ENCODE measurements around the gene REEP3.
"Not testable (repeated sequence)": the region's sequence is repeated elsewhere in the genome, so short reads cannot be mapped to it uniquely, and the experiment has no call there.

Gene REEP3, protein sequence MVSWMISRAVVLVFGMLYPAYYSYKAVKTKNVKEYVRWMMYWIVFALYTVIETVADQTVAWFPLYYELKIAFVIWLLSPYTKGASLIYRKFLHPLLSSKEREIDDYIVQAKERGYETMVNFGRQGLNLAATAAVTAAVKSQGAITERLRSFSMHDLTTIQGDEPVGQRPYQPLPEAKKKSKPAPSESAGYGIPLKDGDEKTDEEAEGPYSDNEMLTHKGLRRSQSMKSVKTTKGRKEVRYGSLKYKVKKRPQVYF

DNA sequence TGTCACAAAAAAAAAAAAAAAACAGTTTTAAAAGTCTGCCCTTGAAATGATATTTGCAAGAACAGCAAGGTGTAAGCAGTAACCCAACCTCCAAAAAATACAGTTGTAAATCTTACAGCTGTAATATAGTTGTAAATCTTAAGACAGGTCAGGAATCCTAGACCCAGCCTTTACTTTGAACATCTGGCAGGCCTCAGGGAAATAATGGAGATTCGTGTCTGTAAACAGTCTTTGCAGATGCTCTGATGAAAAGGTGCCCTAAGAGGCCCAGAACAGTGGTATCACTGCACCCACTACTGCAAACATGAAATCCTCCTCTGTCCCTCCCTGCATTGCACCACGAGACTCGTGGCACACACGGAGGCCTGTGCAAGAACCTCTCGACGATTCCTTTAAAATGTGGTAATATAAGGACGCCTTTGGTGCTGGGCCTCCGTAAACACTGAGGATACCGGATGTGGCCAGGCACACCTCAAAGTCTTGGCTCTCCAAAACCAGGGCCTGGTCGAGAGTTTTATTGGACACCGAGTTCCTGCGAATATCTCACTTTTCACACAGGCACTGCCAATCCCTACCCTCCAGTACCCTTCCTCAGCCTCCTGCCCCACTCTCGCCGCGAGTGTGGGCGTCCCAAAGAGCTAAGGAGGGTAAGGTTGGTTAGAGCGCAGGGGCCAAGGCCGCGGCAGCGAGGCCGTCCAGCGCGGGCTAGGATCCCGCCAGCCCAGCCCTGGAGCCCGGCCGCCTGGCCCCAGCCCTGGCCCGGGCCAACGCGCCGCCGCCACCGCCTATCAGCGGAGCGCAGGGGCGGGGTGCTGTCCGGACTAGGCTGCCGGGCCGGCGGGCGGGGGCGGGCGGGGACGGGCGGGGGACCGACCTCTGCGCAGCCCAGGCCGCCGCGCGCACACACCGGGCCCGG lies at the start of gene REEP3:
Gene REEP3 (plus strand): TSS at position 902 of the 916 bp plus-strand sequence. CDS start 145 bp downstream, outside the sequence.
- peak; percentile 70 to 94 (median 89) for DNase-seq

DNA sequence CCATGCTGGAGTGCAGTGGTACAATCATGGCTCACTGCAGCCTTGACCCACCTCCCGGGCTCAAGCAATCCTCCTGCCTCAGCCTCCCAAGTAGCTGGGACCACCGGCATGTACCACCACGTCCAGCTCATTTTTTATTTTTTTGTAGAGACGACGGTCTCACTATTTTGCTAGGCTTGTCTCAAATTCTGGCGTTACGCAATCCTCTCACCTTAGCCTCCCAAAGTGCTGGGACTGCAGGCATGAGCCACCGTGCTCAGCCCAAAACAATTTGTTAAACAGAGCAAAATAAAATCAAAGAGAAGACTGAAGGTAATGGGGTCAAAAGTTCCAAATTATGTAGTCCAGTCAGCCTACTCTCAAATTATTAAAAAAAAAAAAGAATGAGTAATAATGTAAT lies 46.7 kb upstream of the REEP3 start:
- DNase-seq = no peak

DNA sequence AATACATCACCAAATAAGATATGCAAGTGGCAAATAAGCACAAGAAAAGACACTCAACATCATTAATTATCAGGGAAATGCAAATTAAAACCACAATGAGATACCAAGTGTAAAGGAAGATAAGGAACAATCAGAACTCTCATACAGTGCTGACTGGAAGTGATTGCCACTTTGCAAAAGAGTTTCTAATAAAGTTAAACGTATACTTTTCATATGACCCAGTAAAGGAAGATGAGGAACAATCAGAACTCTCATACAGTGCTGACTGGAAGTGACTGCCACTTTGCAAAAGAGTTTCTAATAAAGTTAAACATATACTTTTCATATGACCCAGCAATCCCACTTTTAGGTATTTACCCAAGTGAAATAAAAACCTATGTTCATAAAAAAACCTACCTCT lies 43.3 kb upstream of the REEP3 start:
- DNase-seq = no peak

DNA sequence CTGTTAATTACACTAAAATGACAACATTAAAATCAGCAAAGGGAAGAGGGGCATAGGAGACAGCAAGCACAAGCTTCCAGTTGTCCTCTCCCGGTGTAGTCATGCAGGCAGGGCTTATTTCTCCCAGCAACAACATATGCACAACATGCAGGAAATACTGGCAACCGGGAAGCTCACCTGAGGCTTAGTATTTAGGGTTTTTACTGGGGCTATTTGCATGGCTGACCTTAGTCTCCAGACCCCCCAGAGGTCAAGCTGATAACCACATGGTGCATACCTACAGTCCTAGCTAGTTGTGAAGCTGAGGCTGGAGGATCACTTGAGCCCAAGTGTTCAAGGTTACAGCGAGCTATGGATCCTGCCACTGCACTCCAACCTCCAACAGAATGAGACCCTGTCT lies 42.6 kb upstream of the REEP3 start:
- DNase-seq = no peak

DNA sequence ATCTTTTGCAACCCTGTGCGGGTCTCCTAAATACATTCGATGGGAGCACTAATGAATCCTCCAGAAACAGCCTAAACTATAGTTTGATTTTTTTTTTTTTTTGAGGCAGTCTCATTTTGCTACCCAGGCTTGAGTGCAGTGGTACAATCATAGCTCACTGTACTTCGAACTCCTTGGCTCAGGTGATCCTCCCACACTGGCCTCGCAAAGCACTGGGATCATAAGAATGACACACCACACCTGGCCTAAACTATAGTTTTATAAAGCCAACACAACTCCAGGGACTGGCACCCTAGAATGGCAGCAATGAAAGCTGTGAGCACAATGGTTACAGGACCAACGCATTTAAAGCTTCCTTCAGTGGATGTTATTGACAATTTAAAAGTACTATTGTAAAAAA lies 41.0 kb upstream of the REEP3 start:
- no peak for DNase-seq

DNA sequence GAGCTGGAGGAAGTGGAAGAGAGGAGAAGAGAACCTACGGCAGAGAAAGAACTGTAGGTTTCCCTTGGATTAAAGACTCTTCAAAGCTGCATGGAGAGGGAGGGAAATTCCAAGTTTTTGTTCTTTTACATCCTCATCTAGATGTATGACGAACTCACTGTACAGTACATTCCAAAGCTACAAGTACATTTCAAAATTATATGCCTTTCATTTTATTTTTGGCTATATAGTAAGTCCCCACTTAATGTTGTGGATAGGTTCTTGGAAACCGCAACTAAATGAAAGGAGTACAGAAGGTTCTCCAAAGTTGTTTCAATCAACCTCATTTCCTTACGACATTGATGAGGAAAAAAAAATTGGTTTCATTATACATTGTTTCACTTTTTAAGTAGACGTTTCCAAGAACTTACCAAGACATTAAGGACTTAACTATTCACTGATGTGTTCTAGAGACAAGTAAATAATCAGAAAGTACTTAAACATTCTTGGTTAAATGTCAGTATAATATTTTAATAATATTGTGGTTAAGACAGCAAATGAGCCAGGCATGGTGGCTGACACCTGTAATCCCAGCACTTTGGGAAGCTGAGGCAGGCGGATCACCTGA lies 39.3 kb upstream of the REEP3 start:
- DNase-seq = peak in 2 of 3 donors; percentile 8 to 27

DNA sequence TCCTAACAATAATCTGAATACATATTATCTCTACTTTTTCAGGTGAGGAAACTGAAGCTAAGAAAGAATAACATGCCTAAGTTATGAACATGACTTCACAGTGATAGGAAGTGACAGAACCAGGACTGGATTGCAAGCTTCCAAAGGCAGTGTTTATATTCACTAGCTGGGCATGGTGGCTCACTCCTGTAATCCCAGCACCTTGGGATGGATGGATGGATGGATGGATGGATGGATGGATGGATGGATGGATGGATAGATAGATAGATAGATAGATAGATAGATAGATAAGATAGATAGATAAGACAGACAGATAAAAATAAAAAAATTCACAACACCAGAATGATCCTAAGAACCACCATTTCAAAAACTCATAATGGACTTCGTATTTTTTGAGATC lies 37.2 kb upstream of the REEP3 start:
- DNase-seq = no peak

DNA sequence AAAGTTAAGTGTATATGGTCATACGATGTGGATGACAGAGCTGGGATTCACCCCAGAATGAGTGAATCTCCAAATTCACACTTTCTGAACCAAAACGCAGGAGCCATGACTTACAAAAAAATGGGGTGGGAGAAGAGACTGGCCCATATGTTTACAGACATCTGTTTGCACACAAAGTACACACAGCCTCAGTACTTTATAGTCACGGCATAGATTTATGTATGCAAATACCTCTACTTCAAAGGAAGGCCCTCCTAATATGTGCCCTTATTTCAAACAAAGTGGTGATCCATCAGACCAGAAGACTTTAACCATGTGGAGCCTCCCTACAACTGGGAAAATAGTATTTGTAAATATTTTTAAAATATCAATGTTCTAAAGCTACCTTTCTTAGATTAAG lies 33.2 kb upstream of the REEP3 start:
- DNase-seq = no peak

DNA sequence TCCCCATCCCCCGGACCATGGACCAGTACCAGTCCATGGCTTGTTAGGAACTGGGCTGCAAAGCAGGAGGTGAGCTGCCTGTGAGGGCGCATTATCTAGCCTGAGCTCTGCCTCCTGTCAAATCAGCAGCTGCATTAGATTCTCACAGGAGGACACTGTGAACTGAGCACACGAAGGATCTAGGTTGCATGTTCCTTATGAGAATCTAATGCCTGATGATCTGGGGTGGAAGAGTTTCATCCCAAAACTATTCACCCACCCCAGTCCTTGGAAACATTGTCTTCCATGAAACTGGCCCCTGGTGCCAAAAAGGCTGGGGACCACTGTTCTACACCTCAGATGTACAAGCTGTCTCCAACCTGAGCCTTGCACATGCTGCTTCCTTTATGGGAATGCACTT lies 31.4 kb upstream of the REEP3 start:
- no peak for DNase-seq

DNA sequence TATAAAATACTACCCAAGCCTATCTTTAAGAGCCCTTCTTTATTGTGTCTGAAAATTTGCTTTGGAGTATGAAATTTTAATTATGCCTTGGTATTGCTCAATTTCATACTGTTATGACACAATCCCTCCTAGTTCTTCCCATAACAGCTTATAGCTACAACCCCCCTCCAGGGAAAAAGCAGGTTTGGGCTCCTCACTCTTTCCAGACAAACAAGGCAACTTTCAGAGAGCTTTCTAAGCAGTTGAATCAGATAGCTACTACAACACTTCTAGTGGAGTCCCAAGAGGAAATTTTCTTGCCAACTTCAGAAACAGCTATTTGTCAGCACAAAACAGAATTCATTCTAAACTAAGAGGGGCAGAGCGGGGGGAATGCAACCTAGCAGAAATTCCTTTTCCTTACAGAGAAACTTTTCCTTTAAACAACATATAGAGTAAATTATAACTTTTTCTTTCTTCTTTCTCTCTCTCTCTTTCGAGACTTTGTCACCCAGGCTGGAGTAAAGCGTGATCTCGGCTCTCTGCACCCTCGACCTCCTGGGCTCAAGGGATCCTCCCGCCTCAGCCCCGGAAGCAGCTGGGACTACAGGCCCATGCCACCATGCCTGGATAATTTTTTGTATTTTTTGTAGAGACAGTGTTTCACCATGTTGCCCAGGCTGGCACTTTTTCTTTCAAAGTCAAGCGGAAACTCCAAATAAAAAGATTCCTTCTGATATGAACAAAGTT lies 29.4 kb upstream of the REEP3 start:
- DNase-seq = peak in 2 of 3 donors; percentile 5 to 35

DNA sequence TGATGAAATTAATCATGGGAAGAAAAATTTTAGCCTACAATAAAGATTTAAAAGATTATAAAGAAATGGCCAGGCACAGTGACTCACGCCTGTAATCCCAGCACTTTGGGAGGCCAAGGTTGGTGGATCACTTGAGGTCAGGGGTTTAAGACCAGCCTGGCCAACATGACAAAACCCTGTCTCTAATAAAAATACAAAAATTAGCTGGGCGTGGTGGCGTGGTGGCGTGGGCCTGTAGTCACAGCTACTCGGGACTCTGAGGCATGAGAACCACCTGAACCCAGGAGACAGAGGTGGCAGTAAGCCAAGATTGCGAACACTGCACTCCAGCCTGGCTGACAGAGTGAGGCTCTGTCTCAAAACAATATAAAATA lies 28.9 kb upstream of the REEP3 start:
- DNase-seq = not testable (repeated sequence)

DNA sequence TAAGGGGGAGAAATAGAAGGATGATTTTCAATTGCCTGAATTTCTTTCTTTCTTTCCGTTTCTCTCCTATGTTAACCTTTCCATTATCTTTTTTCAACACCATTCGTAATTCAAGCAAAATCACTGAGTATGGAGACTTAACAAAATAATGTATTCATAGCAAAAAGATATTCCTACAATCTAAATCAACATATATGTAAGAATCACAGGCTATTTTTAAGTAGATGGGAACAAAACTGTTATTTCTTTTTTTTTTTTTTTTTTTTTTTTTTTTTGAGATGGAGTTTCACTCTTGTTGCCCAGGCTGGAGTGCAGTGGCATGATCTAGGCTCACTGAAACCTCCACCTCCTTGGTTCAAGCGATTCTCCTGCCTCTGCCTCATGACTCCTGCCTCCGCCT lies 28.2 kb upstream of the REEP3 start:
- DNase-seq = no peak

DNA sequence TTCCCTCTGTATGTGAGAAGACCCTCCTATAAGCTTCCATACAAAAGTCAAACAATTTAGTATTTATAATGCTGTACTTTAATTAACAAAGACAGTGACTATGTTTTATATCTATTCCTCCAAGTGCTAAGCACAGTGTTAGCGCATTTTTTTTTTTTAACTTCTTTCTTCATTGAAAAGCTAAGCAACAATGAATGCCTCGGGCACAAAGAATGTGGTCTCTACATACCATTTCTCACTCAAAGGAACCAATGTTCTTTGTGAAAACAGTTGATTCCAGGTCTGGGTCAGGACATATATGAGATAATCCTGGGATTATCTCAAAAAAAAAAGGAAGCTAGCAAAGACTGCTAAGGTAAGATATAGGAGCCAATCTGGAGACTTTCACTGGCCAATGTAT lies 26.2 kb upstream of the REEP3 start:
- DNase-seq = no peak

DNA sequence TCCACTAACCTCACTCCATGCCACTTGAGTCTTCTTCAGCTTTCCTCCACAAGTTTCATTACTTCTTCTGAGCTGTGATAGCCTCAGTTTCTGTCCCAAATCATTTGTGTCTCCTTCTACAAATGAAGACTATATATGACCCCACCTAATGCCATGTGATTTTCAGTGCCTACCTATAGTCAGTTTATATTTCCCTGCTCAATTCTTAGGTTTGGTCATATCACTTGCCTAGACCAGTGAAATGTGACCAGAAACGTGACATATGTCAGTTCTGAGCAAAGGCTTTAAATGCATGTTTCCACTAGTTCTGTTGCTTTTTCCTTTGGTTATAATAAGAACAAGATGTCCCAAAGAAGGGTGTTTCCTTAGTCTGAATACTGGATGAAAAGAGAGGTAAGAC lies 24.6 kb upstream of the REEP3 start:
- no peak for DNase-seq

DNA sequence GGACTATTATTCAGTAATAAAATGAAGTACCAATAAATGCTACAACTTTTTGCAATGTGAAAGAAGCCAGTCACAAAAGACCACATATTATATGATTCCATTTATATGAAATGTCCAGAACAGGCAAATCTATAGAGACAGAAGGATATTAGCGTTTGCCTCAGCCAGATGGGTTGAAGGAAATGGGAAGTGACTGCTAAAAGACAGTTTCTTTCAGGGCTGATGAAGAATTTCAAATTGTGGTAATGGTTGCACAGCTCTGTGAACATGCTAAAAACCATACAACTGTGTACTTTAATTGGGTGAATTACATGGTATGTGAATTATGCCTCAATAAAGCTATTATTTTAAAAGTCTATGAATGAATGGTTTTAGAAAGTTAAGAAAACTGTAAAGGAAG lies 23.9 kb upstream of the REEP3 start:
- peak in 1 of 3 donors; percentile 2 for DNase-seq

DNA sequence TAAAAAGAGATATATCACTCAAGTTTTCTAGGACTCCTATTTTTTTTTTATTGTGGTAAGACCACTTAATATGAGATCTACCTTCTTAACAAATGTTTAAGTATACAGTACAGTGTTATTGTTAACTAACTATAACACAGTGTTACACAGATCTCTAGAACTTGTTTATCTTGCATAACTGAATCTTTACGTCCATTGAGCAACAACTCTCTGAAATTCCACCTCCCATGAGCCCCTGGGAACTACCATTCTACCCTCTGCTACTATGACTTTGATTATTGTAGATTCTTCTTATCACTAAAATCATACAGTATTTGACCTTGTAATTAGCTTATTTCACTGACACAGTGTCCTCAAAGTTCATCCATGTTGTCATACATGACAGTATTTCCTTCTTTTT lies 22.5 kb upstream of the REEP3 start:
- peak in 1 of 3 donors; percentile 17 for DNase-seq

DNA sequence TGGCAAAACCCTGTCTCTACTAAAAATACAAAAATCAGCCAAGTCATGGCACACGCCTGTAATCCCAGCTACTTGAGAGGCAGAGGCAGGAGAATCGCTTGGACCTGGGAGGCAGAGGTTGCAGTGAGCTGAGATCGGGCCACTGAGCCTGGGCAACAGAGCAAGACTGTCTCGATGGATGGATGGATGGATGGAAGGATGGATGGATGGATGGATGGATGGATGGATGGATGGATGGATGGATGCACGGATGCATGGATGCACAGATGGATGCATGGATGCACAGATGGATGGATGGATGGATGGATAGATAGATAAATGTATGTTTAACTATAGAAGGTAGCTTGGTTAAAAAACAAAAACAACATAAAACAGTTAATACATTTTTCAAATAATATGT lies 20.6 kb upstream of the REEP3 start:
- not testable (repeated sequence) for DNase-seq

DNA sequence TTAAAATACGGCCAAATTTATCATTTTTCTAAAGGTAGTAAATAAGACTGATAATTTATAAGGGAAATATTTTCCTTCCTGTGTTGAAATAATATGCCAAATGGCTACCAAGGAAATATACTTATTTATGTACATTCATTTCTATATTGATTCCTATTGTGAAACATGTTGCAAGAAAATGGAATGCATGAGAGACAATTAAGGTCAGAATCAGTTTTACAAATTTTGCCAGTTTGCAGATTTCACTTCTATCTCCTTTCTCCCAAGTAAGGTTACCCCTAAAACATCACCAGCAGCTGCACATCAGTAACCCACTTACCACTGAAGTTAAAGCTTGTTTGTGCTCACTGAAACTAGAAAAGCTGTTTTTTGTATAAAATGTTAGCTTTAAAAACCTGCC lies 19.2 kb upstream of the REEP3 start:
- DNase-seq = no peak

DNA sequence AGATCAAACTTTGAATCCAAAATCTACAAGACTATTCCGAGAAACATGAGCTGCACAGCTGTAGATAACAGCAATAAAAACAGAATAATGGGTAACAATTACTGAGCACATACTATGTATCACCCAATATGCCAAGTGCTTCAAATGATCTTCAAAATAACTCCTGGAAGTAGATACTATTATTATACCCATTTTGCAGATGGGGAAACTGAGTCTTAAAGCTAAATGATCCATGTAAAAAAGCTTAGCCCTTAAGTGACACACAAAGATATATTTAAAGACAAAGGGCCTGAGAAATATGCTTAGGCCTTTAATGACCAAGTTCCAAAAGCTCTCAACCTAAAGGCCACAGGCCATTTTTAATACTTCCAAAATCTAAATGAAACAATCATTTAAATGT lies 18.4 kb upstream of the REEP3 start:
- no peak for DNase-seq

DNA sequence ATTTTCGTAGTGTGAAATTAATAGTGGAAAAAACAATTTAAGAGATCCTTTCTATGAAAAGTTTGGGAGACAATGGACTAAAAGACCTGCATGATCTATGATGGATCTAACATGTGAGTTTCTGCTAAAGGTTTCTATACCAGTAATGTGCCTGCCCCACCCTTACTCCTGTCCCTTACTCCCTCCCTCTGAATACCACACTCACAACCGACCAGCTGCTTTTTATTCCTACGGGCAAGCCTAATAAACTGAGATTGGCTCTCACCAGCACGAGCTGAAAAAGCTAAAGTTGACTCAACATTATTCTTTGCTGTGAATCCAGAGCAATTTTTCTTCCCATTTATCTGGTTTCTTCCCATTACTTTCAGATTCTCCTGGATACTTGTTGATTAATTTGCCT lies 17.8 kb upstream of the REEP3 start:
- no peak for DNase-seq

DNA sequence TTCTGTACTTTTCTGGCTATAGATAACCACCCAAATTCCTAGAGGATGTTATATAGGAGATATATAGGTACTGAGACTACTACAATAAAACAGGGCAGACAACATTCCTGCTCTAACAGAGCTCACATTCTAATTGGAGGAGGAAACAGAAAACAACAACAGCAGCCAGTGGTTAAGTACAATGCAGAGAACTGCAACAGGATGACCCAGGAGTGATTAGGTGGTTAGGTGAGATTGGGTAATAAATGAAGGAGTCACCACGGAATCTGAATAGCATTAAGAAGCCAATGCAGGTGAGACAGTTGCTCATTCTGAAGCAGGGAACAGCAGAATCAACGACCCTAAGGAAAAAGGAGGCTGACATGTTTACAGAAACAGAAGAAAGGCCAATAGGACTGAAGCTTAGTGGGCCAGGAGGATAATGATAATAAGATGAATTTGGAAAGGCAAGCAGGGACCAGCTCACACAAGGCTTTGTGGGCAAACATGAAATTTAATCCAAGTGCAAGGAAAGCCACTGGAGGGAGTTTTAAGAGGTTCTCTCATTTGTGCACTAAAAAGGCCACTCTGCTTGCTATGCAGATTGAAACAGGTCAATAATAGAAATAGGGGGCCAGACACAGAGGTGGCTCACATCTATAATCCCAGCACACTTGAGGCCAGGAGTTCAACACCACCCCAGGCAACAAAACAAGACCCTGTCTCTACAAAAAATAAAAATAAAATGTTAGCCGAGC lies 16.9 kb upstream of the REEP3 start:
- DNase-seq = no peak

DNA sequence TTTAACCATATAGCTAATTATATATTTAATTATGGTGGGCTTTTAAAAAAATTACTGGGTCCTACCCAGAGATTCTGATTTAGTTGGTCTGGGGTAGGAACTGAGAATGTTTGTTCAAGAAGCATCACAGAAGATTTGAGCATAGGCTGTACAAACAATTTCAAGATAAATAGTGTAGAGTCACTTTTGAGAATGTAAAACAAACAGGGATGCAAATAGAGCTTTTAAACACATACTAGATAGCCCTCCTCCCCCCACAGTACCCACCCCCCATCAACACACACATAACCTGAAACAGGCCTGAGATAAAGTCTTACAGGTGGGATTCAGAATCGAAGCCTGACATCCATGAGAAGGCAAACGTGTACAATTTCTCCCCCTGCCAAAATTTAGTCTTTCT lies 15.6 kb upstream of the REEP3 start:
- no peak for DNase-seq

DNA sequence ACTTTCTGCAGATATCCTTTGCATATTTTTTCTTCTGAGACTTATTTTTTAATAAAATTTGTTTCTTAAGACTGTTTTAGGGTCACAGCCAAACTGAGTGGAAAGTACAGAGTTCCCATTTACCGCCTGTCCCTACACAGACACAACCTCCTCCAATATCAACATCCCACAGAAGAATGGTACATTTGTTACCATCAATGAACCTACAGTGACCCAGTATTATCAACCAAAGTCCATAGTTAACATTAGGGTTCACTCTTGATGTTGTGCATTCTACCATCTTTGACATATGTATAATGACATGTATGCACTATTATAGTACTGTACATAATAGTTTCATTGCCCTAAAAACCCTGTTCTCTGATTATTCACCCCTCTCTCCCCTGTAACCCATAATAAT lies 14.6 kb upstream of the REEP3 start:
- DNase-seq = no peak

All from suppressor macrophage treated with lipopolysaccharide for 1 hour (primary cell).